HCT116 (cell line): ENCODE data around the gene CHRDL1. TPM values are rescaled to one million over a fixed set of nuclear protein-coding genes. Genes with fewer than 3 reads are reported as not detected.

ENCODE experiments used
- ATAC-seq: fragments of 200-7000 bp; cut with Tn5 transposase; 2 replicates; pipeline ENCODE4 v1.9.1; 2020; ENCODE audit warnings: mild to moderate bottlenecking, moderate library complexity
- BruUV-seq: library from RNA; stranded (reverse); fragments of 400-500 nt; replicated peaks from 2 replicates; lab custom pipeline; 2021; lab: Mats Ljungman, UMichigan
- CTCF ChIA-PET: fragments of 300-600 bp; sonication (Branson Sonifier 250); formaldehyde crosslinking; loops from one replicate; lab custom pipeline; 2021; ENCODE audit warnings: antibody characterized with exemption; lab: Charles Lee
- POLR2A ChIA-PET: fragments of 300-600, 350-600 bp; sonication (Branson Sonifier 250); formaldehyde crosslinking; loops from one replicate; lab custom pipeline; 2021; ENCODE audit warnings: antibody characterized with exemption; lab: Charles Lee
- RAD21 ChIA-PET, 2 experiments: fragments of 300-600 bp; sonication (Branson Sonifier 250); formaldehyde crosslinking; loops; one replicate each; lab custom pipeline; 2023; ENCODE audit warnings: low total read pairs in 2 of 2; ENCODE audit not compliant: uncharacterized antibody in 2 of 2, unreplicated experiment in 2 of 2, low non-redundant PET in 1 of 2; lab: Charles Lee
- DNase-seq: peaks from one replicate; pipeline ENCODE4 v3.0.0-alpha.2; 2010; ENCODE audit warnings: low read depth, low spot score
- H2AFZ ChIP-seq: fragments of 200-600 bp; shearing (Covaris generic), sonication (generic); 2 replicates; pipeline ENCODE4 v1.6.1; 2017; ENCODE audit warnings: low read depth, mixed run types, mixed read lengths, antibody characterized with exemption, low read length; ENCODE audit not compliant: poor library complexity, severe bottlenecking
- H3K27ac ChIP-seq: 2 replicates; pipeline ENCODE4 v1.5.1; 2012; ENCODE audit warnings: low read depth, low read length
- H3K27me3 ChIP-seq: fragments of 200-600 bp; sonication (generic); 2 replicates; pipeline ENCODE4 v1.6.1; 2016; ENCODE audit warnings: mixed run types, low read length, mixed read lengths; ENCODE audit not compliant: insufficient read depth
- H3K36me3 ChIP-seq, 2 experiments: fragments of 200-500 bp in 1 of 2; fragments of 200-600 bp in 1 of 2; sonication (Bioruptor generic) in 1 of 2; sonication (generic) in 1 of 2; 2 replicates each; pipeline versions ENCODE4 v1.5.1 to v1.6.1; 2014 to 2016; ENCODE audit warnings: low read length in 2 of 2, inconsistent platforms in 1 of 2, mixed read lengths in 1 of 2, mixed run types in 1 of 2; ENCODE audit not compliant: insufficient read depth in 2 of 2, control insufficient read depth in 1 of 2
- H3K4me1 ChIP-seq, 2 experiments: fragments of 200-600 bp in 1 of 2; sonication (generic) in 1 of 2; 2 replicates each; pipeline versions ENCODE4 v1.5.1 to v1.6.1; 2012 to 2017; ENCODE audit warnings: low read length in 2 of 2, inconsistent platforms in 1 of 2, mild to moderate bottlenecking in 1 of 2, mixed read lengths in 1 of 2, mixed run types in 1 of 2, moderate library complexity in 1 of 2; ENCODE audit not compliant: insufficient read depth in 2 of 2, control insufficient read depth in 1 of 2
- H3K4me2 ChIP-seq: fragments of 200-600 bp; sonication (generic); 2 replicates; pipeline ENCODE4 v1.6.1; 2017; ENCODE audit warnings: mixed run types, low read length, mixed read lengths
- H3K4me3 ChIP-seq, 2 experiments: fragments of 200-600 bp in 1 of 2; sonication (generic) in 1 of 2; replicated peaks in 1 of 2; 2 replicates each; pipeline ENCODE4 v1.5.1; 2011 to 2016; ENCODE audit warnings: low read length in 2 of 2, control low read depth in 1 of 2, low read depth in 1 of 2, mild to moderate bottlenecking in 1 of 2, mixed read lengths in 1 of 2, mixed run types in 1 of 2
- H3K79me2 ChIP-seq: fragments of 200-600 bp; sonication (generic); 2 replicates; pipeline ENCODE4 v1.6.1; 2017; ENCODE audit warnings: mild to moderate bottlenecking, mixed run types, low read length, moderate library complexity, mixed read lengths; ENCODE audit not compliant: insufficient read depth
- H3K9ac ChIP-seq: fragments of 200-600 bp; sonication (generic); 2 replicates; pipeline ENCODE4 v1.6.1; 2016; ENCODE audit warnings: low read length, mixed read lengths
- H3K9me2 ChIP-seq: fragments of 200-600 bp; sonication (generic), shearing (Covaris generic); 2 replicates; pipeline ENCODE4 v1.6.1; 2017; ENCODE audit warnings: mixed run types, mild to moderate bottlenecking, moderate library complexity; ENCODE audit not compliant: insufficient read depth
- H3K9me3 ChIP-seq, 2 experiments: fragments of 200-500 bp in 1 of 2; fragments of 200-600 bp in 1 of 2; sonication (Bioruptor generic) in 1 of 2; sonication (generic) in 1 of 2; 2 replicates each; pipeline ENCODE4 v1.6.1; 2014 to 2017; ENCODE audit warnings: low read length in 2 of 2, mixed read lengths in 2 of 2, inconsistent platforms in 1 of 2, low read depth in 1 of 2, mild to moderate bottlenecking in 1 of 2, mixed run types in 1 of 2, moderate library complexity in 1 of 2; ENCODE audit not compliant: control insufficient read depth in 1 of 2, insufficient read depth in 1 of 2
- H4K20me1 ChIP-seq: fragments of 200-600 bp; sonication (generic), shearing (Covaris generic); 2 replicates; pipeline ENCODE4 v1.6.1; 2017; ENCODE audit warnings: mixed run types, mild to moderate bottlenecking, moderate library complexity; ENCODE audit not compliant: insufficient read depth
- ELF1 ChIP-seq: IDR thresholded peaks from 2 replicates; pipeline ENCODE4 v1.6.1; 2012; ENCODE audit warnings: low read depth, borderline replicate concordance
- FOSL1 ChIP-seq: IDR thresholded peaks from 2 replicates; pipeline ENCODE4 v1.6.1; 2012; ENCODE audit warnings: low read depth
- SIN3A ChIP-seq: IDR thresholded peaks from 2 replicates; pipeline ENCODE4 v1.6.1; 2012; ENCODE audit warnings: low read depth
- SRF ChIP-seq: IDR thresholded peaks from 2 replicates; pipeline ENCODE4 v1.6.1; 2012; ENCODE audit warnings: low read depth
- TCF7L2 ChIP-seq: IDR thresholded peaks from 2 replicates; pipeline ENCODE4 v1.7.0; 2011; ENCODE audit warnings: borderline replicate concordance, inconsistent platforms; ENCODE audit not compliant: insufficient read depth, insufficient read length; ENCODE audit errors: extremely low read depth
- intact Hi-C: fragments of 100-400 bp; cut with micrococcal nuclease; formaldehyde crosslinking; loops from 2 replicates; pipeline ENCODE4 v1.10.0; 2022
- total RNA-seq: library from RNA; stranded (reverse); gene quantifications from one replicate; pipeline ENCODE4 v1.2.1, GENCODE V29; 2021; ENCODE audit not compliant: unreplicated experiment
- TF ChIP-seq, protein P1 (sequence below): IDR thresholded peaks from 2 replicates; pipeline ENCODE4 v1.6.1; 2011; ENCODE audit warnings: mild to moderate bottlenecking, low read length, moderate library complexity; ENCODE audit not compliant: insufficient replicate concordance; ENCODE audit errors: extremely low read depth
- TF ChIP-seq, protein P2 (sequence below): IDR thresholded peaks from 2 replicates; pipeline ENCODE4 v1.6.1; 2012

CHRDL1 gene
- total RNA-seq, 1 experiment from 2014 or later = 0.05 TPM

DNA sequence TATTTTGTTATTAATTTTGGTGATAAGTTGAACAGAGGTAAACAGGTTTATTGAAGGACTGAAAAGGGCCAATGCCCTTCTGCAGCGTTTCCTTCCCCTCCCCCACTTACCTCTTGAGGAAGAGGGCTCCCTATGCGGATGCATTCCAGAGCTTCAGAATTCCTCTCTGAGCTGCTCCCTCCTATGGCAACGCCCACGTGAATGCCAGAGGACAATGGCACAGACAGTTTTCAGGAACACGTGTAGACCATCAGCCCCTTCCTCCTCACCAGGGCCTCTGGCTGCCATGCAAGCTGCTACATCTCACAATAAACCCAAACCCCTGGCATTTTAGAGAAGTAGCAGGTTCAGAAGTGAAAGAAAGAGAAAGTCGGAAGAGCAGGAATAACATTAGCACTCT is 127.9 kb downstream of the CHRDL1 start:
- BruUV-seq = no TSS peak
- H3K9me2 ChIP-seq = no peaks in the 10 kb centered on the region
- DNase-seq (no peak), ATAC-seq (no peak)
- H4K20me1 ChIP-seq = no peaks in the 10 kb centered on the region
- no peak overlapping the region for H3K9ac ChIP-seq
- POLR2A ChIA-PET = no interaction called here
- H3K27me3 ChIP-seq = no peaks in the 10 kb centered on the region; the same call in 1 of the 2 replicates
- RAD21 ChIA-PET = no interaction called here
- H3K36me3 ChIP-seq = no peaks in the 10 kb centered on the region
- intact Hi-C loops = no loop called here
- no peaks in the 10 kb centered on the region for H3K79me2 ChIP-seq
- H3K4me3 ChIP-seq = no peak overlapping the region
- H3K27ac ChIP-seq = no peak overlapping the region
- H3K4me2 ChIP-seq = no peak overlapping the region
- TF ChIP-seq FOSL1 (no peak), SIN3A (no peak), TCF7L2 (no peak), SRF (no peak), ELF1 (no peak)
- TF ChIP-seq, protein P1, sequence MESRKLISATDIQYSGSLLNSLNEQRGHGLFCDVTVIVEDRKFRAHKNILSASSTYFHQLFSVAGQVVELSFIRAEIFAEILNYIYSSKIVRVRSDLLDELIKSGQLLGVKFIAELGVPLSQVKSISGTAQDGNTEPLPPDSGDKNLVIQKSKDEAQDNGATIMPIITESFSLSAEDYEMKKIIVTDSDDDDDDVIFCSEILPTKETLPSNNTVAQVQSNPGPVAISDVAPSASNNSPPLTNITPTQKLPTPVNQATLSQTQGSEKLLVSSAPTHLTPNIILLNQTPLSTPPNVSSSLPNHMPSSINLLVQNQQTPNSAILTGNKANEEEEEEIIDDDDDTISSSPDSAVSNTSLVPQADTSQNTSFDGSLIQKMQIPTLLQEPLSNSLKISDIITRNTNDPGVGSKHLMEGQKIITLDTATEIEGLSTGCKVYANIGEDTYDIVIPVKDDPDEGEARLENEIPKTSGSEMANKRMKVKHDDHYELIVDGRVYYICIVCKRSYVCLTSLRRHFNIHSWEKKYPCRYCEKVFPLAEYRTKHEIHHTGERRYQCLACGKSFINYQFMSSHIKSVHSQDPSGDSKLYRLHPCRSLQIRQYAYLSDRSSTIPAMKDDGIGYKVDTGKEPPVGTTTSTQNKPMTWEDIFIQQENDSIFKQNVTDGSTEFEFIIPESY = no peak
- TF ChIP-seq, protein P2, sequence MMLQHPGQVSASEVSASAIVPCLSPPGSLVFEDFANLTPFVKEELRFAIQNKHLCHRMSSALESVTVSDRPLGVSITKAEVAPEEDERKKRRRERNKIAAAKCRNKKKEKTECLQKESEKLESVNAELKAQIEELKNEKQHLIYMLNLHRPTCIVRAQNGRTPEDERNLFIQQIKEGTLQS = no peak
- no peaks in the 10 kb centered on the region for H3K4me1 ChIP-seq
- H2AFZ ChIP-seq = no peak overlapping the region
- H3K9me3 ChIP-seq = no peaks in the 10 kb centered on the region
- CTCF ChIA-PET = no interaction called here
